Esophagus squamous epithelium (tissue), 4 donors: ENCODE results near the gene EHD4.

ENCODE experiments used
- POLR2A ChIP-seq, 4 donors: fragments of 450-650 bp; IDR thresholded peaks; one replicate each; pipeline ENCODE4 v1.6.1; 2017; ENCODE audit warnings: antibody characterized with exemption in 4 of 4, mild to moderate bottlenecking in 4 of 4, moderate library complexity in 3 of 4
- TF ChIP-seq, protein P1 (sequence below), 6 experiments: fragments of 450-650 bp in 4 of 6; fragments of 200-600 bp in 2 of 6; sonication (generic) in 2 of 6; IDR thresholded peaks; one replicate each; pipeline ENCODE4 v1.5.1; 2016 to 2019; ENCODE audit warnings: antibody characterized with exemption in 6 of 6, mild to moderate bottlenecking in 4 of 6, moderate library complexity in 4 of 6

DNA sequence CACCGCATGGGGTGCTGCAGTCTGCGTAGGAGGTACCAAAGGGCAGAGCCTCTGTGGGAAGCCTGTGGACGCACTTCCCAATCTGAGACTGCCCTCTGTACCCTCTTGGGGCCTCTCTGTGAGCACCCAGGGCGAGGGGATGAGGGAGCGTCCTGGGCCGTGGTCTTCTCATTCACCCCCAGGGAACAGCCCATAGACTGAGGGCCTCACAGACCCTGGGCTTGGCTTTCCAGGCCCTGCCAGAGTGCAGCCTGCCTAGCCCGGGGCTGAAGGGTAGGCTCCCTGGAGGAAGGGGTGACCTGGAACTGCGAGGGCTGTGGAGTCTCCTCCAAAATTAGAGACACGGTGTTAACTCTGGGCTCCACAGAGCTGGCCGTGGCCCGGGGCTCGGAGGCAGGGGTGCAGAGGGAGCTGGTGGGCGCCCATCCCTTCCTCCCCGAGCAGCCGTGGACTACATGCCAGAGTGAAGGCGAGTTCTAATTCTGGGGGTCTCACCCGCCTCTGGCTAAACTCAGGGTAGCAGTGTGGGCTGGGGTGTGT lies 78.0 kb downstream of the EHD4 start:
- TF ChIP-seq, protein P1, sequence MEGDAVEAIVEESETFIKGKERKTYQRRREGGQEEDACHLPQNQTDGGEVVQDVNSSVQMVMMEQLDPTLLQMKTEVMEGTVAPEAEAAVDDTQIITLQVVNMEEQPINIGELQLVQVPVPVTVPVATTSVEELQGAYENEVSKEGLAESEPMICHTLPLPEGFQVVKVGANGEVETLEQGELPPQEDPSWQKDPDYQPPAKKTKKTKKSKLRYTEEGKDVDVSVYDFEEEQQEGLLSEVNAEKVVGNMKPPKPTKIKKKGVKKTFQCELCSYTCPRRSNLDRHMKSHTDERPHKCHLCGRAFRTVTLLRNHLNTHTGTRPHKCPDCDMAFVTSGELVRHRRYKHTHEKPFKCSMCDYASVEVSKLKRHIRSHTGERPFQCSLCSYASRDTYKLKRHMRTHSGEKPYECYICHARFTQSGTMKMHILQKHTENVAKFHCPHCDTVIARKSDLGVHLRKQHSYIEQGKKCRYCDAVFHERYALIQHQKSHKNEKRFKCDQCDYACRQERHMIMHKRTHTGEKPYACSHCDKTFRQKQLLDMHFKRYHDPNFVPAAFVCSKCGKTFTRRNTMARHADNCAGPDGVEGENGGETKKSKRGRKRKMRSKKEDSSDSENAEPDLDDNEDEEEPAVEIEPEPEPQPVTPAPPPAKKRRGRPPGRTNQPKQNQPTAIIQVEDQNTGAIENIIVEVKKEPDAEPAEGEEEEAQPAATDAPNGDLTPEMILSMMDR (IDR thresholded peaks at IDR 0.05): no peak
- no peak for TF ChIP-seq POLR2A (IDR thresholded peaks at IDR 0.05)
